SK-N-SH (cell line): Measurements from ENCODE around the gene ZNF563. TPM values are rescaled to one million over a fixed set of nuclear protein-coding genes. Genes with fewer than 3 reads are reported as not detected.

ENCODE experiments used
- CTCF ChIA-PET: fragments of 300-600, 350-600 bp; formaldehyde crosslinking; extraction: SDS; loops from one replicate; lab custom pipeline; 2021; lab: Yijun Ruan, JAX
- POLR2A ChIA-PET: fragments of 350-600 bp; sonication (Branson Sonifier 250); formaldehyde crosslinking; extraction: SDS; loops from one replicate; lab custom pipeline; 2020; ENCODE audit warnings: antibody characterized with exemption, inconsistent platforms; lab: Yijun Ruan, JAX
- DNase-seq: peaks from one replicate; pipeline ENCODE4 v3.0.0; 2012
- H2AFZ ChIP-seq: fragments of 200-600 bp; sonication (generic); 2 replicates; pipeline ENCODE4 v1.8.1; 2016; ENCODE audit warnings: antibody characterized with exemption, mild to moderate bottlenecking, low read depth
- H3F3A ChIP-seq: fragments of 200-600 bp; sonication (generic); replicated peaks from 2 replicates; pipeline ENCODE3; 2016; ENCODE audit warnings: antibody characterized with exemption, mild to moderate bottlenecking; ENCODE audit not compliant: insufficient read depth
- H3K27ac ChIP-seq, 2 experiments: fragments of 200-500 bp in 1 of 2; fragments of 200-600 bp in 1 of 2; sonication (Bioruptor generic) in 1 of 2; sonication (generic), shearing (Covaris generic) in 1 of 2; 2 replicates each; pipeline versions ENCODE4 v1.5.1 to v1.6.1; 2014 to 2016; ENCODE audit warnings: low read depth in 2 of 2, inconsistent platforms in 1 of 2, low read length in 1 of 2, mild to moderate bottlenecking in 1 of 2, mixed read lengths in 1 of 2
- H3K27me3 ChIP-seq: fragments of 200-600 bp; sonication (generic), shearing (Covaris generic); 2 replicates; pipeline ENCODE4 v1.6.1; 2016; ENCODE audit warnings: mixed run types; ENCODE audit not compliant: insufficient read depth
- H3K36me3 ChIP-seq, 2 experiments: fragments of 200-500 bp in 1 of 2; fragments of 200-600 bp in 1 of 2; sonication (Bioruptor generic) in 1 of 2; sonication (generic) in 1 of 2; replicated peaks in 1 of 2; 2 replicates each; pipeline versions ENCODE3 to v1.5.1; 2014 to 2016; ENCODE audit warnings: low read length in 1 of 2, mild to moderate bottlenecking in 1 of 2; ENCODE audit not compliant: insufficient read depth in 2 of 2, control insufficient read depth in 1 of 2
- H3K4me1 ChIP-seq, 2 experiments: fragments of 200-500 bp in 1 of 2; fragments of 200-600 bp in 1 of 2; sonication (Bioruptor generic) in 1 of 2; sonication (generic), shearing (Covaris generic) in 1 of 2; 2 replicates each; pipeline versions ENCODE4 v1.5.1 to v1.6.1; 2014 to 2016; ENCODE audit warnings: low read depth in 1 of 2, low read length in 1 of 2, mixed run types in 1 of 2; ENCODE audit not compliant: insufficient read depth in 2 of 2, control insufficient read depth in 1 of 2
- H3K4me2 ChIP-seq: fragments of 200-600 bp; sonication (generic), shearing (Covaris generic); 2 replicates; pipeline ENCODE4 v1.6.1; 2017; ENCODE audit warnings: mixed run types
- H3K4me3 ChIP-seq, 2 experiments: fragments of 200-500 bp in 1 of 2; fragments of 200-600 bp in 1 of 2; sonication (Bioruptor generic) in 1 of 2; sonication (generic), shearing (Covaris generic) in 1 of 2; 2 replicates each; pipeline versions ENCODE4 v1.5.1 to v1.8.1; 2014 to 2016; ENCODE audit warnings: low read depth in 2 of 2, inconsistent platforms in 1 of 2, low read length in 1 of 2, mild to moderate bottlenecking in 1 of 2, mixed read lengths in 1 of 2, moderate library complexity in 1 of 2
- H3K79me2 ChIP-seq: fragments of 200-600 bp; sonication (generic); 2 replicates; pipeline ENCODE4 v1.8.1; 2017; ENCODE audit warnings: mild to moderate bottlenecking; ENCODE audit not compliant: insufficient read depth
- H3K9ac ChIP-seq: fragments of 200-600 bp; sonication (generic); 2 replicates; pipeline ENCODE4 v1.6.1; 2017; ENCODE audit warnings: mixed run types
- H3K9me2 ChIP-seq: fragments of 200-600 bp; sonication (generic); 2 replicates; pipeline ENCODE4 v1.6.1; 2017; ENCODE audit warnings: mixed run types
- H3K9me3 ChIP-seq: fragments of 200-600 bp; sonication (generic); 2 replicates; pipeline ENCODE4 v1.6.1; 2017; ENCODE audit warnings: mixed run types, mild to moderate bottlenecking, moderate library complexity
- H4K20me1 ChIP-seq: fragments of 200-600 bp; sonication (generic); 2 replicates; pipeline ENCODE4 v1.6.1; 2017; ENCODE audit warnings: mild to moderate bottlenecking, mixed run types; ENCODE audit not compliant: insufficient read depth
- CHD2 ChIP-seq: fragments of 150-350 bp; IDR thresholded peaks from 2 replicates; pipeline ENCODE4 v1.6.1; 2018; ENCODE audit warnings: low read length; ENCODE audit not compliant: partially characterized antibody
- ELF1 ChIP-seq: IDR thresholded peaks from 2 replicates; pipeline ENCODE4 v1.4.0; 2012
- EP300 ChIP-seq, 2 experiments: IDR thresholded peaks; 2 replicates each; pipeline versions ENCODE4 v1.4.0 to v1.6.1; 2012; ENCODE audit warnings: borderline replicate concordance in 1 of 2, low read depth in 1 of 2, low read length in 1 of 2
- FOSL2 ChIP-seq: IDR thresholded peaks from 2 replicates; pipeline ENCODE4 v1.4.0; 2012; ENCODE audit warnings: low read depth, mild to moderate bottlenecking, moderate library complexity, borderline replicate concordance
- FOXM1 ChIP-seq: IDR thresholded peaks from 2 replicates; pipeline ENCODE4 v1.4.0; 2012; ENCODE audit warnings: low read depth, mild to moderate bottlenecking
- GABPA ChIP-seq: IDR thresholded peaks from 2 replicates; pipeline ENCODE4 v1.4.0; 2012; ENCODE audit warnings: low read depth, mild to moderate bottlenecking
- GATA2 ChIP-seq: sonication (generic); formaldehyde crosslinking; IDR thresholded peaks from 2 replicates; pipeline ENCODE4 v1.5.0; 2020; ENCODE audit warnings: mild to moderate bottlenecking, missing genetic modification reagents
- JUND ChIP-seq: IDR thresholded peaks from 2 replicates; pipeline ENCODE4 v1.4.0; 2012
- MXI1 ChIP-seq: IDR thresholded peaks from 2 replicates; pipeline ENCODE4 v1.6.1; 2012; ENCODE audit warnings: mild to moderate bottlenecking, low read depth, low read length, improper control_type of control experiment
- NFIC ChIP-seq: IDR thresholded peaks from 2 replicates; pipeline ENCODE4 v1.4.0; 2012; ENCODE audit warnings: borderline replicate concordance
- NRF1 ChIP-seq: IDR thresholded peaks from 2 replicates; pipeline ENCODE4 v1.6.1; 2012; ENCODE audit warnings: low read depth, mild to moderate bottlenecking, low read length
- POLR2AphosphoS5 ChIP-seq: IDR thresholded peaks from 2 replicates; pipeline ENCODE4 v1.6.1; 2012; ENCODE audit warnings: low read depth, low read length
- RAD21 ChIP-seq: IDR thresholded peaks from 2 replicates; pipeline ENCODE4 v1.6.1; 2012; ENCODE audit warnings: mild to moderate bottlenecking, low read length
- RFX5 ChIP-seq: IDR thresholded peaks from 2 replicates; pipeline ENCODE4 v1.6.1; 2012; ENCODE audit warnings: mild to moderate bottlenecking, improper control_type of control experiment, low read length
- SMC3 ChIP-seq: IDR thresholded peaks from 2 replicates; pipeline ENCODE4 v1.6.1; 2012; ENCODE audit warnings: low read depth, low read length, improper control_type of control experiment
- TAF1 ChIP-seq: IDR thresholded peaks from 2 replicates; pipeline ENCODE4 v1.6.1; 2012; ENCODE audit warnings: low read depth, mild to moderate bottlenecking, low read length, moderate library complexity, borderline replicate concordance
- TCF12 ChIP-seq: IDR thresholded peaks from 2 replicates; pipeline ENCODE4 v1.4.0; 2012
- TEAD4 ChIP-seq: IDR thresholded peaks from 2 replicates; pipeline ENCODE4 v1.4.0; 2012; ENCODE audit warnings: mild to moderate bottlenecking, borderline replicate concordance; ENCODE audit not compliant: insufficient read depth
- YY1 ChIP-seq: IDR thresholded peaks from 2 replicates; pipeline ENCODE4 v1.4.0; 2012; ENCODE audit warnings: low read depth, mild to moderate bottlenecking
- WGBS: methylation state at CpG from one replicate; pipeline ENCODE4 v1.1.6; 2017; ENCODE audit warnings: low lambda C conversion rate; 5-methylcytosine and 5-hydroxymethylcytosine counted together
- polyA plus RNA-seq, 3 experiments: library from polyadenylated mRNA; depleted of rRNA; stranded (reverse); fragments of >200 nt; gene quantifications; 2 replicates each; pipeline ENCODE4 v1.2.3, GENCODE V29; 2012
- TF ChIP-seq, protein P1 (sequence below): IDR thresholded peaks from 2 replicates; pipeline ENCODE4 v1.4.0; 2012; ENCODE audit warnings: low read depth, borderline replicate concordance
- TF ChIP-seq, protein P2 (sequence below): fragments of 150-350 bp; IDR thresholded peaks from 2 replicates; pipeline ENCODE4 v1.6.1; 2017; ENCODE audit warnings: antibody characterized with exemption, low read length, low read depth, borderline replicate concordance
- TF ChIP-seq, protein P3 (sequence below): IDR thresholded peaks from 2 replicates; pipeline ENCODE4 v1.4.0; 2012; ENCODE audit warnings: low read depth, borderline replicate concordance
- TF ChIP-seq, protein P4 (sequence below): IDR thresholded peaks from 2 replicates; pipeline ENCODE4; 2012
- TF ChIP-seq, protein P5 (sequence below): IDR thresholded peaks from 2 replicates; pipeline ENCODE4 v1.4.0; 2012; ENCODE audit warnings: low read depth

The ZNF563 gene
- polyA plus RNA-seq, 1 of the 3 experiments (the other 2 are of a cell fraction) = 0.99 TPM

DNA sequence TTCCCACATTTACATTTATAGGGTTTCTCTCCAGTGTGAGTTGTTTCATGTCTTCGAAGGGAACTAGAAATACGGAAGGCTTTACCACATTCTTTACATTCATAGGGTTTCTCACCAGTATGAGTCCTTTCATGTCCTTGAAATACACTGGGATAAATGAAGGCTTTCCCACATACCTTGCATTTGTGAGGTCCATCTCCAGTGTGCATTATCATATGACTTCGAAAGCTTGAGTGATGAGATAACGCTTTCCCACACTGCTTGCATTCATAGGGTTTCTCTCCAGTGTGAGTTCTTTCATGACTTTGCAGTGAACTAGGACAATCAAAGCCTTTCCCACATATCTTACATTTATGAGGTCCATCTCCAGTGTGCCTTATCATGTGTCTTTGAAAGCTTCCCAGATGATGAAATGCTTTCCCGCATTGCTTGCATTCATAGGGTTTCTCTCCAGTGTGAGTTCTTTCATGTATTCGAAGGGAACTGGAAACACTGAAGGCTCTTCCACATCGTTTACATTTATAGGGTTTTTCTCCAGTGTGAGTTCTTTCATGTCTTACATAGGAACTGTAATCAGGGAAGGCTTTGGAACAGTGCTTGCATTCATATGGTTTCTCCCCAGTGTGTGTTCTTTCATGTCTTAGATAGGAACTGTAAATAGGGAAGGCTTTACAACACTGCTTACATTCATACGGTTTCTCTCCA, 16.9 kb upstream of the ZNF563 start:
- H3K9ac ChIP-seq = no peak overlapping the region
- H3K36me3 ChIP-seq = peaks cover 6 to 22% of the 10 kb centered on the region in 2 experiments
- TF ChIP-seq CHD2 (no peak), YY1 (no peak), GABPA (no peak), GATA2 (CRISPR knock-in tag) (no peak), MXI1 (no peak), FOXM1 (no peak), FOSL2 (no peak), RAD21 (no peak)
- TF ChIP-seq, protein P1, sequence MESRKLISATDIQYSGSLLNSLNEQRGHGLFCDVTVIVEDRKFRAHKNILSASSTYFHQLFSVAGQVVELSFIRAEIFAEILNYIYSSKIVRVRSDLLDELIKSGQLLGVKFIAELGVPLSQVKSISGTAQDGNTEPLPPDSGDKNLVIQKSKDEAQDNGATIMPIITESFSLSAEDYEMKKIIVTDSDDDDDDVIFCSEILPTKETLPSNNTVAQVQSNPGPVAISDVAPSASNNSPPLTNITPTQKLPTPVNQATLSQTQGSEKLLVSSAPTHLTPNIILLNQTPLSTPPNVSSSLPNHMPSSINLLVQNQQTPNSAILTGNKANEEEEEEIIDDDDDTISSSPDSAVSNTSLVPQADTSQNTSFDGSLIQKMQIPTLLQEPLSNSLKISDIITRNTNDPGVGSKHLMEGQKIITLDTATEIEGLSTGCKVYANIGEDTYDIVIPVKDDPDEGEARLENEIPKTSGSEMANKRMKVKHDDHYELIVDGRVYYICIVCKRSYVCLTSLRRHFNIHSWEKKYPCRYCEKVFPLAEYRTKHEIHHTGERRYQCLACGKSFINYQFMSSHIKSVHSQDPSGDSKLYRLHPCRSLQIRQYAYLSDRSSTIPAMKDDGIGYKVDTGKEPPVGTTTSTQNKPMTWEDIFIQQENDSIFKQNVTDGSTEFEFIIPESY = no peak
- TF ChIP-seq, protein P2, sequence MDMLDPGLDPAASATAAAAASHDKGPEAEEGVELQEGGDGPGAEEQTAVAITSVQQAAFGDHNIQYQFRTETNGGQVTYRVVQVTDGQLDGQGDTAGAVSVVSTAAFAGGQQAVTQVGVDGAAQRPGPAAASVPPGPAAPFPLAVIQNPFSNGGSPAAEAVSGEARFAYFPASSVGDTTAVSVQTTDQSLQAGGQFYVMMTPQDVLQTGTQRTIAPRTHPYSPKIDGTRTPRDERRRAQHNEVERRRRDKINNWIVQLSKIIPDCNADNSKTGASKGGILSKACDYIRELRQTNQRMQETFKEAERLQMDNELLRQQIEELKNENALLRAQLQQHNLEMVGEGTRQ = no peak
- H3K4me1 ChIP-seq = no peaks in the 10 kb centered on the region
- 77% methylated on average over 8 of the region's 8 CpGs for WGBS
- H3K27me3 ChIP-seq = no peaks in the 10 kb centered on the region
- no peaks in the 10 kb centered on the region for H3K9me2 ChIP-seq
- no peak for DNase-seq
- H3F3A ChIP-seq = no peaks in the 10 kb centered on the region
- H3K4me2 ChIP-seq = no peak overlapping the region
- peaks cover 31% of the 10 kb centered on the region; the same call in 1 of the 2 replicates for H3K9me3 ChIP-seq
- no peak overlapping the region; a peak in 1 of 4 replicates for H3K4me3 ChIP-seq
- H3K79me2 ChIP-seq = no peaks in the 10 kb centered on the region
- no peaks in the 10 kb centered on the region for H4K20me1 ChIP-seq
- no peak overlapping the region for H3K27ac ChIP-seq
- H2AFZ ChIP-seq = no peak overlapping the region
- POLR2A ChIA-PET = no interaction called here
- CTCF ChIA-PET = no interaction called here

DNA sequence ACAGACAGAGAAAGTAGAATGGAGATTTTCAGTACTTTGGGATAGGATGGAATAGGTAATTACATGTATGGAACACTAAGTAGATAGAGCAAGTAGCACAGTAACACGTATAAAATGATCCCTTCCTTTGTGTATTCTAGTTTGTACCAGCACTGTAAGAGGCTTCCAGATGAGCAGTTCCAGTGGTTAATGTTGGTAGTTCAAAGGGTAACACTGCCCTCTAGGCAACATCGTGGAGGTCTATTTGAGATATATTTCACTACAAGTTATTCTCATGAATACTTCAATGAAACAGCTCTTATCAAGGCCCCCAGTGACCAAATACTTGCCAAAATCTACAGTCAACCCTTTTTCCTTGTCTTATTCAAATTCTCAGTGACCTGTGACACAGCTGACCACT, 13.5 kb upstream of the ZNF563 start:
- no peak for TF ChIP-seq RFX5
- TF ChIP-seq TAF1 = no peak
- no peak for TF ChIP-seq SMC3
- TF ChIP-seq, protein P3, sequence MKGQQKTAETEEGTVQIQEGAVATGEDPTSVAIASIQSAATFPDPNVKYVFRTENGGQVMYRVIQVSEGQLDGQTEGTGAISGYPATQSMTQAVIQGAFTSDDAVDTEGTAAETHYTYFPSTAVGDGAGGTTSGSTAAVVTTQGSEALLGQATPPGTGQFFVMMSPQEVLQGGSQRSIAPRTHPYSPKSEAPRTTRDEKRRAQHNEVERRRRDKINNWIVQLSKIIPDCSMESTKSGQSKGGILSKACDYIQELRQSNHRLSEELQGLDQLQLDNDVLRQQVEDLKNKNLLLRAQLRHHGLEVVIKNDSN = no peak
- no peak for TF ChIP-seq NRF1
- no peak for TF ChIP-seq TEAD4
- no peak for TF ChIP-seq RAD21
- no peak for TF ChIP-seq CHD2
- TF ChIP-seq POLR2AphosphoS5 = no peak
- no peak for TF ChIP-seq ELF1
- TF ChIP-seq, protein P2 = no peak
- no peak for TF ChIP-seq TCF12
- no peak for TF ChIP-seq JUND
- TF ChIP-seq, protein P4, sequence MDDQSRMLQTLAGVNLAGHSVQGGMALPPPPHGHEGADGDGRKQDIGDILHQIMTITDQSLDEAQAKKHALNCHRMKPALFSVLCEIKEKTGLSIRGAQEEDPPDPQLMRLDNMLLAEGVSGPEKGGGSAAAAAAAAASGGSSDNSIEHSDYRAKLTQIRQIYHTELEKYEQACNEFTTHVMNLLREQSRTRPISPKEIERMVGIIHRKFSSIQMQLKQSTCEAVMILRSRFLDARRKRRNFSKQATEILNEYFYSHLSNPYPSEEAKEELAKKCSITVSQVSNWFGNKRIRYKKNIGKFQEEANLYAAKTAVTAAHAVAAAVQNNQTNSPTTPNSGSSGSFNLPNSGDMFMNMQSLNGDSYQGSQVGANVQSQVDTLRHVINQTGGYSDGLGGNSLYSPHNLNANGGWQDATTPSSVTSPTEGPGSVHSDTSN = no peak
- no peak for TF ChIP-seq EP300 (IDR thresholded peaks at IDR 0.05; ENCODE audit: borderline replicate concordance in 1 of 2, low read depth in 1 of 2, low read length in 1 of 2)
- TF ChIP-seq, protein P5, sequence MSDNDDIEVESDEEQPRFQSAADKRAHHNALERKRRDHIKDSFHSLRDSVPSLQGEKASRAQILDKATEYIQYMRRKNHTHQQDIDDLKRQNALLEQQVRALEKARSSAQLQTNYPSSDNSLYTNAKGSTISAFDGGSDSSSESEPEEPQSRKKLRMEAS = no peak
- no peak for TF ChIP-seq NFIC
- TF ChIP-seq, all 33 proteins: peak for 0
- H3F3A ChIP-seq = peaks cover 3% of the 10 kb centered on the region
- POLR2A ChIA-PET = no interaction called here
- H3K27ac ChIP-seq = no peak overlapping the region
- H3K4me1 ChIP-seq = no peaks in the 10 kb centered on the region
- peaks cover 6 to 21% of the 10 kb centered on the region in 2 experiments for H3K36me3 ChIP-seq
- no peak overlapping the region for H3K4me2 ChIP-seq
- no peaks in the 10 kb centered on the region for H3K27me3 ChIP-seq
- no peak overlapping the region for H2AFZ ChIP-seq
- whole genome bisulfite sequencing = 30% methylated on average over 2 of the region's 2 CpGs
- no peaks in the 10 kb centered on the region for H3K79me2 ChIP-seq
- H4K20me1 ChIP-seq = no peaks in the 10 kb centered on the region
- peaks cover 27% of the 10 kb centered on the region; the same call in 1 of the 2 replicates for H3K9me3 ChIP-seq
- CTCF ChIA-PET = no interaction called here
- no peaks in the 10 kb centered on the region for H3K9me2 ChIP-seq
- no peak overlapping the region for H3K9ac ChIP-seq
- no peak overlapping the region for H3K4me3 ChIP-seq
- DNase-seq = no peak
